ENCODE measurements around the gene EXD2.
"Not testable (repeated sequence)": the region's sequence is repeated elsewhere in the genome, so short reads cannot be mapped to it uniquely, and the experiment has no call there.

The EXD2 gene

DNA sequence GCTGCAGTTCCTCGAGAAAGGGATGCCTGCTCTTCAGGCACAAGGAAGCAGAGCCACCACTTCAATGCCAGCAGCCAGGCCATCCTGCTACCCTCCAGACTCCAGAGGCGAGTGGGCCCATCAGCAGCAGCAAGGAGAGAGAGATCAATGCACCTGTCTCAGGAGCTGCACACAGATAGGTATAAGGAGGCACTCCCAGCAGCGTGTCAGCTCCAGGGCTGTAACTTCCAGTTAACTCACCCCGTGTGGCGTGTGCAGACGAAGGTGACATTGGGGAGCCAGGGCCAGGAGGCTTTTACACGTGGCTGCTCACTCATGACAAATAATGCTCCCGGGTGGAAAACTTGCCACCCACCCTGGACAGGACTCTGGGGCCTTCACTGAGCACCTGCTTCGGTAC is 92.9 kb downstream of the EXD2 start:
- no peak for DNase-seq

DNA sequence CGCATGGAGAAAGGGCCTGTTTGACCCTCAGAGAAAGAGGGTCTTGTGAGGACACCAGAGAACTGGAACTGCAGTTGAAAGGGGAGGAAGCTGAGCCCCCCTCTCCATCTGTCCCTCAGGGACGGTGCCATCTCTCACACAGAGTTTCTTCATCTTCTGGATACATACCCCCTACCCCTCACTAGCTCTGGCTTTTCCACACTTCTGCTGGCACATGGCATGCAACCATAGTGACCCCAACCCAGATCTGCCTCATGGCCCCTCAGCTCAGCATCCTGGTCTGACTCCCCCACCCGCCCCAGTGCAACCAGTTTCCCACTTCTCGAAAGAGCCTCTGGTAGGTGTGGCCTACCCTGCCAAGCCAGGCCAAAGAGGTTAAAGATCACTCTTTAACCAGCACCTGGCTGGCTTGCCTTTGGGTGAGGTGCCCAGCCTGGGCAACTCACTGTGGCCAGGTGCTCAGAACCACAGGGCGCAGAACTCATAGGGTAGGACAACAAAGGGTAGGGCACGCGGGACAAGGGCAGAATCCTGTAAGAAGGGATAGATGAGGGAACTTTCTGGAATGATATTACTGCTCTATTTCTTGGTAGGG is 94.5 kb downstream of the EXD2 start:
- DNase-seq, result no peak

- no peak for DNase-seq
These were observed 96.1 kb downstream of the EXD2 start for GRCh38 chr14:69287098-69288010.

- no peak for DNase-seq
These were observed 96.9 kb downstream of the EXD2 start for GRCh38 chr14:69288011-69288771.

DNA sequence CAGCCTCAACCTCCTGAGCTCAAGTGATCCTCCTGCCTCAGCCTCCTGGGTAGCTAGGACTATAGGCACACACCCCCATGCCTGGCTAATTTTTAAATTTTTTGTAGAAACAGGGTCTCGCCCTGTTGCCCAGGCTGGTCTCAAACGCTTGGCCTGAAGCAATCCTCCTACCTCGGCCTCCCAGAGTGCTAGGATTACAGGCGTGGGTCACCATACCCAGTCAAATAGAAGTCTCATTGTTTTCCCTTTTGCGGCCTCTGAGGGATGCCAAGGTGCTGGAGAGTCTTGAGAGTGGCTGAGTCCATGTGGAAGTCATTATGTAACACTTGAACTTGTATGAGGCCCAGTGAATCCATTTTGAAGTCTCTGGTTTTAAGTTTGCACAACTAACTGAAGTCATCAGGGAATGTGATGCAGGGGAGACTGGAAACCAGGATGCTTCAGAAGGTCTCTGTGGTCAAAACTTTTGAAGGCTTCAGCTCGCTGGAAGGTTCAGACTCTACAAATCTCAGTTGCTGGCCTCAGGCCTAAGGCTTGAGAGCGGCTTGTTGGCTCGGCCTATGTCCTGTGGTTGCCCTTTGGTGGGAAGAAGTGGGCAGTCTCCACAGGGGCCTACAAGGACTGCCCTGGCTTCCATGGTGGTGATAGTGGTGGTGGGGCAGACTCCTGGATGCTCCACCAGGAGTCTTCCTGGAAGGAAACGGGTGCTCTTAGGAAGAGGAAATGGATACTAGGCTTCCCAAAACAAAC is 97.8 kb downstream of the EXD2 start:
- no peak for DNase-seq

GRCh38 chr14:69289811-69290520 is 98.7 kb downstream of the EXD2 start:
- no peak for DNase-seq

DNA sequence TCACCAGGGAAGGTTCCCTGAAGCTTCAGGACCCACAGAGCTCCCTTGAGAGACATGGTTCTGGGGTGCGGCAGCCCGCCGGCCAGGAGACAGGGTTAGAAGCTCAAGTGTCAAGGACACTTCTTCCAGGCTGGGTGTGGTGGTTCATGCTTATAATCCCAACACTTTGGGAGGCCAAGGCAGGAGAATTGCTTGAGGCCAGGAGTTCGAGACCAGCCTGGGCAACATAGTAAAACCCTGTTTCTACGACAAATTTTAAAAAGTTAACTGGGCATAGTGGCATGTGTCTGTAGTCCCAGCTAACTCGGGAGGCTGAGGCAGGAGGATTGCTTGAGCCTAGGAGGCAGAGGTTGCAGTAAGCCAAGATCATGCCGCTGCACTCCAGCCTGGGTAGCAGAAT is 99.6 kb downstream of the EXD2 start:
- DNase-seq, result not testable (repeated sequence)

GRCh38 chr14:69291396-69291795 is 100.1 kb downstream of the EXD2 start:
- no peak for DNase-seq

DNA sequence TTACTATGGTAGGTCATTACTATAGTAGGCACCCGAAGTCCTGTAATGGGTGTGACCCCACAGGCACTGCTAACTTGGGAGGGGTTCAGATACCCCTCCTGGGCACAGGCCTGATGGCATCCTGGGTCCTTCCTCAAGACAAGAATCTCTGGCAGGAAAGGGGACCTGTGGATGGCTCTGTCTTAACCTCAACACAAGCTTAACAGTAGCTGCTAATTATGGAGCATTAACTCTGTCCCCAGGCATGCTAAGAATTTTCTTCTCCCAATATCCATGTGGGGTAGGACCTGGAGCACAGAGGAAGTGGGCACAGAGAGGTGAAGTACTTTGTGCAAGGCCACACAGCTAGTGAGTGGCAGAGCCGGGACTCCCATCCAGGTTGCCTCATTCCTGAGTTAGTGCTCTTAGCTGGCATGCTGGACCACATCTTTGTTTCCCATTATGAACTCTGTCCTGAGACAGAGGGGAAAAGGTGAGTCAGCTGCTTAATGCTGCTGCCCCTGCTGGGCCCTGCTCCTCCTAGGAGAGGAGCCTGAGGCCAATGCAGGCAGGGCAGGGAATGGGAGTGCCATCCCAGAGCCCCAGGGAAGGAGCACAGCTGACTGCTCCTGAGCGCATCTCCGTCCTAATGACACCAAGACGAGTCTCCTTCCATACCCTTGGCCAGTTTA is 100.7 kb downstream of the EXD2 start:
- DNase-seq, result no peak

All from NCI-H510A treated with DMSO at 0.1 percent for 48 hours (cell line).